HG02973 (cell line): Measurements from ENCODE around the gene C1orf115.
"Not testable (repeated sequence)": the region's sequence is repeated elsewhere in the genome, so short reads cannot be mapped to it uniquely, and the experiment has no call there.

Source experiments
- ATAC-seq: cut with Tn5 transposase; IDR thresholded peaks from one replicate; pipeline ENCODE4 v1.9.1; 2021; ENCODE audit warnings: moderate library complexity; ENCODE audit not compliant: unreplicated experiment

Gene C1orf115

DNA sequence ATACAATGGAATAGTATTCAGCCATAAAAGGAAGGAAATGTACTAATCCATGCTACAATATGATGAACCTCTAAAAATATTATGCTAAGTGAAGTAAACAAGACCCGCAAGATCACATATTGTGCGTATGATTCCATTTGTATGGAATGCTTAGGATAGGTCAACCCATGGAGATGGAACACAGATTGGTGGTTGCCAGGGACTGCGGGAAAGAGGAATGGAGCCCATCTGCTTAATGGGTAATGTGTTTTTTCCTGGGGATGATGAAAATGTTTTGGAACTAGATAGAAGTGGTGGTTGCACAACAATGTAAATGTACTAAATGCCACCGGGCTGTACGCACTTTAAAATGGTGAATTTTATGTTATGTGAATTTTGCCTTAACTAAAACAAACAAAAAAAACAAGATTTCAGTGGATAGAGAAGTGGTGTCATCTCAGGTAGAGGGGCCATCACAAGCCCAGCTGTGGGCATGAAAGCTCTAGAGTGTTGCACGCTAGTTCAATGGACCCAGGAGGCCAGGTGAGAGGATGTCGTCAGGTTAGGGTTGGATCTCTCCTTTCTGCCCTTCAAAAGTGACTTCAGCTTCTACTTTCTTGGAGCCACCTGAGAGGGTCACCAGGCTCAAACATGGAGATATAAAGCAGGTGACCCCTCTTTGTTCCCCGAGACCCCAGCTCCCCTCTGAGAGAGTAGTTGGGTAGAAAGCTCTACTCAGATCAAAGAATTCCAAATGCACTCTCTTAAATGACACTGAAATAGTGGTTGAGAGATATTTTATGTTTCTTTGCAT lies 2.5 kb downstream of the C1orf115 start:
- no peak for ATAC-seq

DNA sequence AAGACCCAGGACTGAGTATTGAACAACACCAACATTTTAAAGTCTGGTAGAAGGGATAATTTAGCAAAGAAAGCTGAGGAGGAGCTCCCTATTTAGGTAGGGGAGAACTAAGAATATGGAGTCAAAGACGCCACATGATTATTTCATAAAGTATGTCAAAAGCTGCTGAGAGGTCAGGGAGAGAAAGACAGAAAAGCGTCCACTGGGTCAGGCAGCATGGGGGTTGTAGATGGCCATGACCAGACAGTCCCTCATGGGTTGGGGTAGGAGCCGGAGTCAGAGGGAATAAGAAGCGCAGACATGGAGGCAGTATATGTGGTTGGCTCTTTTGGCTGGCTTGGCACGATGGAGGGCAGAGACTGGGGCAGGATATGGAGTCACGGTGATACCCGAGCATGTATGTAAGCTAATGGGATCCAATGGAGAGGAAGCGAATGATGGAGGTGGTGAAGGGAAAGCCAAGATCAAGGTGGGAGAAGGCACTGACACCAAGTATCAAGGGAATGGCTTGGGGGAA lies 4.8 kb downstream of the C1orf115 start:
- no peak for ATAC-seq

DNA sequence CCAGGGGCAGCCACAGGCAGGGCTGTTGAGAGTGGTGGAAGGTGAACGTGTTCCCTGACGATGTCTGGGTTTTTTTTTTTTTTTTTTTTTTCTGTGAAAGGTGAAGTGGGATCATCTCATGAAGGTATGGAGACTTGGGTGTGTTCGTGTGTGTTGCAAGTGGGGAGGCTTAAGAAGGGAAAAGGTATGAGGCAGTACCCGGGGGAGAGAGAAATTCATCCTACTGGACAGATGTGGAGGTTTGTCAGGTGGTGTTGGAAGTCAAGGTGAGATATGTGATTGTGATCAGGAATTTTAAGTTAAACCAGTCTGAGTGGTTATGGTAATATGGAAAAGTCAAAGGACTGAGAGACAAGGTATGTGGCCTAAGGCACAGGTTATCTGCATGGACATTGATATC lies 5.3 kb downstream of the C1orf115 start:
- no peak for ATAC-seq

DNA sequence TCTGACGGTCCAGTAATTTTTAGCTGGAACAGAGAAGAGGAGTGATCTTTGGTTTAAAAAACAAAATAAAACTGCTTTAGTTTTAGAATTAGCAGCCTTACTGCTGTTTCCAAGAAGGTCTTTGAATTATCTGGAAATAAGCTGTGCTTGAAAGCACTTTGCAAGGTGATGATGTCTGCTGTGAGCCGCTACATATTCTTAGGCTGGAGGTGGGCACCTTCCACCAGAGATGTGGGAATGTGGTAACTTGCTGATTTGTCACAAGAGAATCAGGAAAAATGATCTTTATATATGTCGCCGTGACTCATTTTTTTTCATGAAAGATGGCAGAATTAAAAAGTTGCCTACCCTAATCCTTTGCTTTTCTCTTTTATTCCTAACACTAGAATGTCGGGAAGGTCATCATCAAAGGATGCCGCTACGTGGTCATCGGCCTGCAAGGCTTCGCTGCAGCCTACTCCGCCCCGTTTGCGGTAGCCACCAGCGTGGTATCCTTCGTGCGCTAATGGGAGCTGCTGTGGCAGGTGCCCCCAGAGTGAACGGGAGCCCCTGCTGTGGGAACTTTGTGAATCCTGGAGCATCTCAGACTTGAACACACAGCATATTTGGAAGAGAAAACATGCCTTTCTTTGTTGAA lies 6.2 kb downstream of the C1orf115 start:
- no peak for ATAC-seq

DNA sequence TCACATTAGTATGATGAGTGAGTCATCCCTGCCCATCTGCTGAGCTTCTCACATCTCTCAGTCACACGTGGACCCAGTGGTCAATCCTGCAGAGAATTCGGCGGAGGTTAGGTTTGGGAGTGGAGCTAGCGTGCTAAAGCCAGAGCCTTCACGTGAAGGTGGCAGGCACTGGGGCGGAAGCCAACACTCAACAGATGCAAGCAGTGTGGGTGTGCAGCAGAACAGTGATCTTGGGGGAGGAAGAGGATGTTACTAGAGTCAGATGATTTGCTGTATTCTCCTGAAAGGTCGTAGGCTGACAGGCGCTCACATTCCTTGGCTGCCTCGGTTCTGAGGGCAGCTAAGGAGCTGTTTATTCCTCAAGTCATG lies 6.7 kb downstream of the C1orf115 start:
- ATAC-seq, result no peak

DNA sequence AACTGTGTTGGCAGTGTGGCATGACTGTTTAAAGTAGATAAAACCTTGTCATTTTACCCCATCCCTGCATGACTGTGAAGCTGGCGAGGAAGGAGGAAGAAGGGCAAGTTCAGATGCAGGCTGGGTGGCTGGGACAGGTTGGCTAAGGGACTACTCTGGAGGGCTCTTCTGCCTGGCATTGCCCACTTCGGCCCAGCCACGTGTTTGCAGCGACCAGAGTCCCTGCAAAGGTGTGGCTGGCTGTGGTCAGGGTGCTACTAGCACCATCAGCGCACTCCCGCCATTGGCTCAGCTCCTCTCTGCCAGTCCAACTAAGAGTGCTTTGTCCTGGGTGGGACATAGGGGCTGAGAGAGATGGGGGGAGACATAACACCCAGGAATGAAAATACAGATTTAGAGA lies 7.2 kb downstream of the C1orf115 start:
- no peak for ATAC-seq

DNA sequence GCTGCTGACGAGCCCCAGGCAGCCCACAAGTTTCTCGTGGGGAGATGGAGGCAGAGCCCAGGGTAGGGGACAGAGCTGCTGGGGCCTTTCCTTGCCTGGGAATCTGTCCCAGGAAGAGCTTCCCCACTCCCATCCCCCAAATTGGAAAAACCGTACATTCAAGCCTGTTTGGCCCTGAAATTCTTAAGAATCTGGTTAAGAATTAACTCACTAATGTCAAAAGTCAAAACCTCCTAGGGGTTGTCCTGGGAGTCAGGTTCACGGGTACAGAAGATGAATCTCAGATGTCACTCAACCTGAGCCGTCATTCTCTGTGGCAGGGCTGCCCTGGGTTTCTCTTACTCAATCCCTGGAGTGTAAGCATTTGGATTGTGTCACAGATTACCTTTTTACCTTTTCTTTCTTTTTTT lies 8.4 kb downstream of the C1orf115 start:
- no peak for ATAC-seq

DNA sequence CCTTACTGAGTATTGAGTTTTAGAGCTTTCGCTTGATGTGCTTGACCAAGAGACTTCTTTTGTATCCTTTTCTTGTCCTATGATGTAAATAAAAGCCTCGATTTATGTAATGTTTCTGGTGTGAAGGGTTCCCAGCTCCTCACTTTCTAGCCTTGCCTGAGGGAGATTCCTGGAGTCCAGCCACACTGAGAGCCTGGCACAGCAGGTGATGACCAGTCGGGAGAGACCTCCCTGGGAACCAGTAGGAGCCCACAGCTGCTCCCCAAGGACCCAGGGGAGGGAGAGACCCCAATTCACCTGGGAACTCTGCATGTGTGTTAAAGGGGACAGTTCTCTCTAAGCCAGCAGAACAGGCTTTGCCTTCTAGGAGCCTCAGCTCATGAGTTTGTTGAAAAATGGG lies 8.9 kb downstream of the C1orf115 start:
- ATAC-seq, result no peak

DNA sequence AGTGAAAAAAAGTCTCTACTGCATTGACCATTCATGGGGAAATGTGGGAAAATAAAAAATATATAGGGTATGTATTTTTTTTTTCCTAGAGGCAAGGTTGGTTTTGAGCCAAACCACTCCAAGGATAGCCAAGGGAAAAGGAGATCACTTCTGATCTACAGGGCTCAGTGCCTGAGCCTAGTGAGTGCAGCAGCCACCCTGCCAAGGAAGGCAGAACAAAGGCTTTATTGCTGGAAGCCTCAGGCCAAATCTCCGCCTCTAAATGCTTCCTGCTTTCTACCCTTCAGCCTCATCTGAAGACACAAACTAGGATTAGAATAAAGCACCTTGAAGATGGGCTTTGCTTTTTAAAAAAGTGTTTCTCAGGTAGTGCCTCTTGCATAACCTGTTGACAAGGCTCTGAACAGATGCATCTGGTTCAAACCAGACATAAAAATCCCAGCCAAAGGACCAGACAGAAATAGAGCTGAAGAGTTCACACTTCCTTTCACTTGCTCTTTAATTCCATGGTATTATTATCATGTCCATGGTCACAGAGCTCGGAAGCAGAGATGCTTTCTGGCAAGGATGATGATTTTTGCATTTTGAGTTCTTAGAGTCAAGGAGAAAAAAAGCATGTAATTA lies 10.5 kb downstream of the C1orf115 start:
- ATAC-seq, result no peak

DNA sequence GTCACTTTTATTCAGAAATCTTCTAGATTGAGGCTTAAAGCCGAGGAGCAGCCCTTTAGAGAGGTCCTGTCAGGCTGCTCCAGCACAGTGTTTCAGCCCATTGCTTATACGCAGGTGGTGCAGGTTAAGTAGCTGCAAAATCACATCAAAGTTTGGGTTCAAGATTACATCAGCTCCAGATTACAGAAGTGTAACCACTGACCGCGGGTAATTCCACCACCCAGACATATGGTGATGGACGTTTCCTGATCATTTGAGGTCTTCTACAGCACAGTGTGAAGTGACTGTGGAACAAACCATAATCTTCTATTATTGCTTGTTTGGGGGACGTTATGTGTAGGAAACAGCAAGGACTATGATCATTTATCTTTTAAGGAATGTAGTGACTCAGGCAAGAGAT lies 11.8 kb downstream of the C1orf115 start:
- no peak for ATAC-seq

DNA sequence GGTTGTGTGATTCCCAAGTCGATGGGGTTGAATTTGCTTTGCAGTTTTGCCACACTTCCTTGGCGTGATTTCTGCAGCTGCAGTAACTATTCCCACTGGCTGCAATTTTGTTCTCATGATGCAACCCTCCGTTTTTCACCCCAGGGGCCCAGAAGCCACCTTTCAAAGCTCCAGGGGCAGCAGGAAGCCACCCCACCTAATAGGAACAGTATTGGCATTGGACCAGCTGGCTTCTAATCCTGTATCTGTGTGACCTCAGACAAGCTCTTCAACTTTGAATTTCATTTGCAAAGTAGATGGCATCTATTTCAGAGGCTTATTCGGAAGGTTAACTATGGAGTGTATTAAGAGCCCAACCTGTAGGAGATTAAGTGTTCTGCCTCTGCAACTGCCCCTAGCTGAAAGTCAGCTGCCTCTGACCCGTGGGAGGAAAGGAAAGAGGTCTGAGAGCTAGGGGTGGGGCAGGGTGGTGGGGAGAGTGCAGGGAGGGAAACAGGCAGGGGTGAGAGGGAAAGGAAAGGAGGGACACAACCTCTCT lies 12.6 kb downstream of the C1orf115 start:
- ATAC-seq, result no peak

DNA sequence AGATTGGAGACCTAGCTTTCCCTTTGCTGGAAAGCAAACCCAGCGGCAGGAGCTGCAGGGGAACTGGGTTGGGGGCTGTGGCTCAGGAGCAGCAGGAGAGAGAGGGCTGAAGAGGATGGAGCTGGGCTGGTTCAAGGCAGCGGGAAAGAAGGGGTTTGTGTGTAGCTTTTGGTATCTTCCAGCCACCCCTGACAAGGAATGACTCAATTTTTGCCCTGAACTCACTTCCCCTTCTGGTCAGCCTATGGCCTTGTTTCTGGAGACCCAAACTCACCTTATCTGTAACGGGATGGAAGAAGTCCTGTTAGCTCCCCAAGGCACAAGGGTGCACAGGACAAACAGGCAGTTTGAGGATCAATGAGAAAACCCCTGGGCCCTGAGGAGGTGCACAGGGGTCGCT lies 13.1 kb downstream of the C1orf115 start:
- no peak for ATAC-seq

DNA sequence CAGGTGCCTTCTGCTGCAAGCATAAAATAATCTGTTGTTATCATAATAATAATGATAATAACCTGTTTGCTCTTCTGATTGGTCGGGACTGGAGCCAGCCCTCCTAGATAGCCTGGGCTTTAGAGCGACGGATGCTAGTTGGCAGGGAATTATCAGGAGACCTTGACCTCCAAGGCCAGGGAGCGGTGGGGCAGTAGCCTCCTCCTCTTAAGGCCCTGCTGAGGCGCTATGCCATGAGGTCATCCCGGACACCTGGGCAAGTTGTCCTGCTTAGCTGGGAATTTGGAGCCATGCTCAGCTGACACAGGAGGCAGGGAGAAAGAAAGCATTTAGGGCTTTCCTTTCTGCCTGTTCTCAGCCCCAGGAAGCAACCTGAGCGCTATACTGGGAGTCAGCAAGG lies 15.6 kb downstream of the C1orf115 start:
- no peak for ATAC-seq

DNA sequence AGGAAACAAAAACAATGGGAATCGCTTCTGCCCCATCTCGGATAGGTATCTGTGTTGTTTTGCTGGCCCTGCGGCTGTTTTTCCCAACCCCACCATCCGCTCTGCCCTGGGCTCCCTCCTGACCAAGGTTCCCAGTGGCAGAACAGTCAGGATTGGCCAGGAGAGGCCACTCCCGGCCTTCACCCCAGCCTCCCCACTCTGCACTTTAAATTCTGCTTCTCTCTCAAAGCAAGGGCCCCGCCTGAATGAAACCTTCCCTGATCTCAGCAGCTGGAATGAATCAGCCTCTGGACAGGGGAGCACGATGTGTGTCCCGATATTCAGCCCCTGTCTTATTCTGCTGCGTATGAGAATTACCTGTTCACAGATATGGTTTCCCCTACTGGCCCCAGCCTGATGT lies 16.3 kb downstream of the C1orf115 start:
- ATAC-seq, result no peak

DNA sequence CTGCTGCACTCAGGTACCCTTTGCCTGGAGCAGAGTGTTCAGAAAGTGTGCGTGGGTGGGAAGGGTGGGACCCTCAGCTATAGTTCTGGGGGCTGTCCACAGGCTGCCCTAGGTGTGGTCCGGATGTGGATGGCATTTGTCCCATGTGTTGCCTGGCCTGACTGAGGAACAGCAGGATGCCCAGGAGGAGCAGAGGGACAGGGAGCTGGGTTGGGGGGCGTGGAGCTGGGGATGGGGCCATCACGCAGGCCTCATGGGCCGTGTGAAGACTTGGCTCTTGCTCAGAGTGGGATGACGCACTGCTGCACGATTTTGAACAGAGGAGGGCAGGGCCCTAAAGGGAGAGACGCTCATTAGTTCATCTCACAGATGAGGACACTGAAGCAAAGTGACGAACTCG lies 17.0 kb downstream of the C1orf115 start:
- no peak for ATAC-seq

DNA sequence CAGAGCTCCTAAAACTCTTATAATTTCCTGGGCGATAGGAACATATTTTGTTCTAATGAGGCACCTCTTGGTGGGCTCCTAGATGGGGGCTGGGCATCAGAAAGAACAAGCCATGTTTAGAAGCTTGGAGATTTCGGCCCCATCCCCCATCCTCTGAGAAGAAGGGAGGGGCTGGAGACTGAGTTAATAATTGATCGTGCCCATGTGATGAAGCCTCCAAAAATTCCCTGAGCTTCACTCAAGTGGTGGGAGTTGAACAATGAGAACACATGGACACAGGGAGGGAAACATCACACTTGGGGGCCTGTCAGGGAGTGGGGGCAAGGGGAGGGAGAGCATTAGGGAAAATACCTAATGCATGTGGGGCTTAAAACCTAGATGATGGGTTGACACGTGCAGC lies 18.1 kb downstream of the C1orf115 start:
- no peak for ATAC-seq

DNA sequence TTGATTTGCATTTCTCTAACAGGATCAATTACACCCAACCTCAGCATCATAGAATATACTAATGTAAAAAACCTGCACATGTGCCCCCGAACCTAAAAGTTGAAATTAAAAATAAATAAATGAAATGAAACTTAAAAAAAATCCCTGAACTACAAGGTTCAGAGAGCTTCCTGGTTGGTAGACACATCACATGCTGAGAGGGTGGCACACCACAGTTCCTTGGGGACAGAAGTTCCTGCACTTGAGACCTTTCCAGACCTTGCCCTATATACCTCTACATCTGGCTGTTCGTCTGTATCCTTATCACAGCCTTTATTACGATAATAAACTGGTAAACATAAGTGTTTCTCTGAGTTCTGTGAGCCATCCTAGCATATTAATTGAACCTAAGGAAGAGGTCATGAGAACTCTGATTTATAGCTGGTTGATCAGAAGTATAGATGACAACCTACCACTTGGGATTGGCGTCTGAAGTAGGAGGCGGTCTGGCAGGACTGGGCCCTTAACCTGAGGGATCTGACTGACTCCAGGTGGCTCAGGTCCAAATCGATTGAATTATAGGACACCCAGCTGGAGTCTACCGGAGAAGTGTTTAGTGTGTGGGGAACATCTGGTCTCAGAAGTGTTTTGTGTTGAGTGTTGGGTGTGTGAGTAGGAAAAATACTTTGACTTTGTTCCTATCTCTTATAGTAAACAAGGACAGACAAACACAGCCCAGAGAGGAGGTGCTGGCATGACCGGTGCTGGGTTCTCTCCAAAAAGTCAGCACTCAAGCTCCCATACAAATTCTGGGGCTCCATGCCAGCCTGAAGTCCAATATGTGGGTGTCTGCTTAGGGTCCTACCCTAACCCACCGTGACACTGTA lies 19.0 kb downstream of the C1orf115 start:
- no peak for ATAC-seq

DNA sequence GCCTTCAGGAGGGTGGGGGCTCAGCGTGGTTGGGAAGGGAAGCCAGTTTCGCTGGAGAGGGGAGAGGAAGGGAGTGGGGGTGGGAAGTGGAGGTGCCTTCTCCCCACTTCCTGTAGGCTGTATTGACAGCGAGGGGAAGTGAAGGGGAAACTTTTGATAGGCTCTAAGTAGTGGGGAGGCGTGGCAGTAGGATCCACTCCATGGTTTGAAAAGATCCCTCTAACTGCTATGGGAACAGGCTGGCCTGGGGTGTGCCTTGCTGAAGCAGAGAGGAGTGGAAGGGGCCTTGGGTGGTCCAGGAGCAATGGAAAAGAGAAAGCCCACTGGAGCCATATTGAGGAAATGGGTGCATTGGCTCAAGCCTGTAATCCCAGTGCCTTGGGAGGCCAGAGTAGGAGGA lies 20.2 kb downstream of the C1orf115 start:
- ATAC-seq, result no peak

DNA sequence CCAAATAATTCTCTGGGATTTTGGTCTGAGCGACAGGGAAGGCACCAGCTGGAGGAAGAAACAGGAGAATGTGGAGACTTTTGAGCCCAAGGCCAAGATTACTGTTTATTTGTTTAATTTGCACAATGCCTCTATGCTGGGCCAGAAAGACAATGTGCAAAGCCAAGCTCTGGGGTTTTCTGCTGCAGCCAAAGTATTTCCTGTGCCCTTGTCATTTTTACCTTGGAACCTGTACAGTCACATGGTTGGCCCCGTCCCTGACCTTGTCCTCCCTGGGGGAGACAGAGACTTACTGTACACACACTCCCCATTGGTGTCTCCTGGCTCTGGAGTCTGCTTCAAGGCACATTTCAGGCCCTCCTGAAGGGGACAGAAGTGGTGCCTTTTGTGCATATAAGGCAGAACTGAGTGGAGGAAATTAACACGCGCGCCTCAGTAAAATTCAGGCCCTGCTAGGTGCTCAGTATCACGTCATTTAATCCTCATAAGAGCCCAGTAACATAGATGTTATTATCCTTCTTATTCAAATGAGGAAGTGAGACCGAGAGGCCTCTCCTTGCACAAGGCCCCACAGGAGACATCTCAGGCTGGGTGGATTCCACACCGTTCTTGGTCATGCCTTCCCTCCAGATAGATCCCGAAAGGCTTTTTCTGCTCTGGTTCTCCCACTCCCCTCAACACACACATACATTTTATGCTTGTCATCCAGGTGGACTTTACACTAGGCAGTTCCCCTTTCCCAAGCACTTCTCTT lies 21.1 kb downstream of the C1orf115 start:
- peak; percentile 81 for ATAC-seq

DNA sequence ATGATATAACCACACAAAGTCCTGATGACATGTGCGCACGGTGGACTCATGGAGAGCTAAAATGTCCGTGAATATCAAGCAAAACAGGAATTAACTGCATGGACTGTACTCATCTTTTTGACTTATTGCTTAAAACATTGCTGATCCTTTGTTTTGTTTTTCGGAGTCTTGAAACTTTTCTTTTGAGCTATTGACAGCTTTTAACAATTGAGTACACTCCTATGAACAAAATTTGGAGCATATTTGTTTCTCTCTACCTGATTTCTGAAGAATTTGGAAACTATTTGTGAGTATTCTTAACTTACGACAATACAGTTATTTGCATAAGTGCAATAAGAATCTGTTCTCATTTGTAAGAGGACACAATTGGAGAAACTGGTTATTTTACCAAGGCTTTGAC lies 25.8 kb downstream of the C1orf115 start:
- not testable (repeated sequence) for ATAC-seq
